Activated CD8-positive, alpha-beta memory T cell treated with anti-CD3 and anti-CD28 coated beads, Interleukin-2, amount 50 U/mL, for 24 hours (primary cell): Measurements from ENCODE around the gene GALNT13.
"Not testable (repeated sequence)": the region's sequence is repeated elsewhere in the genome, so short reads cannot be mapped to it uniquely, and the experiment has no call there.

ENCODE experiments used
- DNase-seq: peaks from one replicate; pipeline ENCODE4 v3.0.0-alpha.2; 2020; ENCODE audit errors: extremely low read depth

GALNT13 gene

GRCh38 chr2:154408786-154409185, 537.1 kb downstream of the GALNT13 start:
- no peak for DNase-seq

- no peak for DNase-seq
Measured at GRCh38 chr2:154422251-154422650, 550.5 kb downstream of the GALNT13 start.

- no peak for DNase-seq
Measured at GRCh38 chr2:154425994-154426393, 554.3 kb downstream of the GALNT13 start.

- DNase-seq, result no peak
Measured at GRCh38 chr2:154427453-154427852, 555.7 kb downstream of the GALNT13 start.

GRCh38 chr2:154428022-154428421, 556.3 kb downstream of the GALNT13 start:
- no peak for DNase-seq

GRCh38 chr2:154433010-154433409, 561.3 kb downstream of the GALNT13 start:
- DNase-seq, result no peak

- DNase-seq, result no peak
Measured at GRCh38 chr2:154437104-154437503, 565.4 kb downstream of the GALNT13 start.

GRCh38 chr2:154439156-154439555, 567.4 kb downstream of the GALNT13 start:
- DNase-seq, result no peak

GRCh38 chr2:154443919-154444318, 572.2 kb downstream of the GALNT13 start:
- DNase-seq, result no peak

GRCh38 chr2:154446324-154446723, 574.6 kb downstream of the GALNT13 start:
- no peak for DNase-seq

GRCh38 chr2:154447727-154448418, 576.2 kb downstream of the GALNT13 start:
- DNase-seq, result no peak

GRCh38 chr2:154449951-154450658, 578.4 kb downstream of the GALNT13 start:
- DNase-seq, result no peak

- DNase-seq, result no peak
Measured at GRCh38 chr2:154452471-154452870, 580.7 kb downstream of the GALNT13 start.

- no peak for DNase-seq
Measured at GRCh38 chr2:154452906-154453493, 581.3 kb downstream of the GALNT13 start.

- no peak for DNase-seq
Measured at GRCh38 chr2:154455166-154455565, 583.4 kb downstream of the GALNT13 start.

- no peak for DNase-seq
Measured at GRCh38 chr2:154455866-154456265, 584.1 kb downstream of the GALNT13 start.

GRCh38 chr2:154457286-154457685, 585.6 kb downstream of the GALNT13 start:
- no peak for DNase-seq

GRCh38 chr2:154459286-154459685, 587.6 kb downstream of the GALNT13 start:
- DNase-seq, result no peak

- DNase-seq, result no peak
Measured at GRCh38 chr2:154462634-154463033, 590.9 kb downstream of the GALNT13 start.

GRCh38 chr2:154466226-154466625, 594.5 kb downstream of the GALNT13 start:
- no peak for DNase-seq

GRCh38 chr2:154470376-154470775, 598.7 kb downstream of the GALNT13 start:
- no peak for DNase-seq

- not testable (repeated sequence) for DNase-seq
Measured at GRCh38 chr2:154471492-154471891, 599.8 kb downstream of the GALNT13 start.

- DNase-seq, result no peak
Measured at GRCh38 chr2:154477319-154477718, 605.6 kb downstream of the GALNT13 start.
